IMR-90 (cell line): Measurements from ENCODE around the gene GALR2.

Experiments
- BHLHE40 ChIP-seq: fragments of 150-350 bp; IDR thresholded peaks from 2 replicates; pipeline ENCODE4 v1.6.1; 2016; ENCODE audit warnings: mild to moderate bottlenecking, low read depth, low read length
- MAFK ChIP-seq: IDR thresholded peaks from 2 replicates; pipeline ENCODE4 v1.6.1; 2012; ENCODE audit warnings: low read depth, low read length, improper control_type of control experiment
- MXI1 ChIP-seq: IDR thresholded peaks from 2 replicates; pipeline ENCODE4 v1.6.1; 2012; ENCODE audit warnings: low read depth, mild to moderate bottlenecking, low read length, moderate library complexity, borderline replicate concordance
- POLR2A ChIP-seq: IDR thresholded peaks from 2 replicates; pipeline ENCODE4 v1.6.1; 2012; ENCODE audit warnings: mild to moderate bottlenecking, low read depth, low read length
- RAD21 ChIP-seq: IDR thresholded peaks from 2 replicates; pipeline ENCODE4 v1.6.1; 2012; ENCODE audit warnings: low read length, improper control_type of control experiment
- TF ChIP-seq, protein P1 (sequence below): conservative IDR thresholded peaks from 2 replicates; pipeline ENCODE4 v1.5.1; 2012; ENCODE audit warnings: mild to moderate bottlenecking, low read depth, low read length, improper control_type of control experiment
- TF ChIP-seq, protein P2 (sequence below): fragments of 150-350 bp; IDR thresholded peaks from 2 replicates; pipeline ENCODE4 v1.6.1; 2016; ENCODE audit warnings: low read depth, mild to moderate bottlenecking, low read length, moderate library complexity, borderline replicate concordance

DNA sequence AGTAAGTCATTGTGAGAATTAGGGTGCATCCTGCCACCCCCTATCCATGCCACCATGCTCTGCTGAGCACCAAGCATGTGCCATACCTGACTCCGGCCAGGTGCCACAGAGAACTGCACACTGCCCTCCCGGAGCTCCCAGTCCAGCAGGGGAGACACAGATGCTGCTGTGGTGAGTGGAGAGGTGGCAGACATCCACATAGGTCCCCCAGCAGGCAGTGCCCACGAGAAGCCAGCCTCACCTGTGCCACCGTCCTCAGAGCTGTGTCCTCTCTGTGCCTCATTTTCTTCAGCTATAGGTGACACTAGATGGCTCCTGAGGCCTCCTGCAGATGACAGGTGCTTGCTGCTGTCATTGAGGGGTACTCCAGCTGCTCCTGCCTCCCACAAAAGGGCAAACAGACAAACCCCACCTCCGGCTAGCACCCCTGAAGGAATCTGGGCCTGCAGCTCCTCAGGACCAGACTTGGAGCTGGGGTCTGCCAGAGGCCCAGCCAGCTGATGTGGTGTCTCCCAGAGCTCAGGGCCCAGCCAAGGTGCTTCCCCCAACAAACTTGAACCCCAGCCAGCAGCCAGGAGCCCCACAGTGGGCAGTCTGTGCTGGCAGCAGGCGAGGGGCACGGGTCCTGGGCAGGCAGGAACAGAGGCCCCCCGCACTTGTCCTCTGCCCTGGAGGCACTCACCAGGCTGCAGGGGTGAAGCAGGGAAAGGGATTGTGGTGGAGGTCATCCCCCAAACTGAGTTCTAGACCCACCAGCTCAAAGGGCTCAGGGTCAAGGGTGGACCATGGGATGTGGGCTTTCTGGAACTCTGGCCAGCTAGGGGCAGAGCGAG lies 49.4 kb downstream of the GALR2 start:
- TF ChIP-seq, protein P1, sequence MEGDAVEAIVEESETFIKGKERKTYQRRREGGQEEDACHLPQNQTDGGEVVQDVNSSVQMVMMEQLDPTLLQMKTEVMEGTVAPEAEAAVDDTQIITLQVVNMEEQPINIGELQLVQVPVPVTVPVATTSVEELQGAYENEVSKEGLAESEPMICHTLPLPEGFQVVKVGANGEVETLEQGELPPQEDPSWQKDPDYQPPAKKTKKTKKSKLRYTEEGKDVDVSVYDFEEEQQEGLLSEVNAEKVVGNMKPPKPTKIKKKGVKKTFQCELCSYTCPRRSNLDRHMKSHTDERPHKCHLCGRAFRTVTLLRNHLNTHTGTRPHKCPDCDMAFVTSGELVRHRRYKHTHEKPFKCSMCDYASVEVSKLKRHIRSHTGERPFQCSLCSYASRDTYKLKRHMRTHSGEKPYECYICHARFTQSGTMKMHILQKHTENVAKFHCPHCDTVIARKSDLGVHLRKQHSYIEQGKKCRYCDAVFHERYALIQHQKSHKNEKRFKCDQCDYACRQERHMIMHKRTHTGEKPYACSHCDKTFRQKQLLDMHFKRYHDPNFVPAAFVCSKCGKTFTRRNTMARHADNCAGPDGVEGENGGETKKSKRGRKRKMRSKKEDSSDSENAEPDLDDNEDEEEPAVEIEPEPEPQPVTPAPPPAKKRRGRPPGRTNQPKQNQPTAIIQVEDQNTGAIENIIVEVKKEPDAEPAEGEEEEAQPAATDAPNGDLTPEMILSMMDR, result no peak
- TF ChIP-seq MXI1 (no peak), MAFK (no peak), POLR2A (no peak), BHLHE40 (no peak), RAD21 (no peak)
- TF ChIP-seq, protein P2, sequence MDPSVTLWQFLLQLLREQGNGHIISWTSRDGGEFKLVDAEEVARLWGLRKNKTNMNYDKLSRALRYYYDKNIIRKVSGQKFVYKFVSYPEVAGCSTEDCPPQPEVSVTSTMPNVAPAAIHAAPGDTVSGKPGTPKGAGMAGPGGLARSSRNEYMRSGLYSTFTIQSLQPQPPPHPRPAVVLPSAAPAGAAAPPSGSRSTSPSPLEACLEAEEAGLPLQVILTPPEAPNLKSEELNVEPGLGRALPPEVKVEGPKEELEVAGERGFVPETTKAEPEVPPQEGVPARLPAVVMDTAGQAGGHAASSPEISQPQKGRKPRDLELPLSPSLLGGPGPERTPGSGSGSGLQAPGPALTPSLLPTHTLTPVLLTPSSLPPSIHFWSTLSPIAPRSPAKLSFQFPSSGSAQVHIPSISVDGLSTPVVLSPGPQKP, result no peak
